Neuronal stem cell (in vitro differentiated cells): ENCODE data around the gene MFRP.
A peak's percentile ranks its signal among the peaks of the same experiment; 100 is the strongest.

Experiments
- DNase-seq: peaks from one replicate; pipeline ENCODE4 v3.0.0-alpha.2; 2013; ENCODE audit warnings: low spot score
- H2AFZ ChIP-seq: one replicate; pipeline ENCODE4 v1.6.1; 2013; ENCODE audit warnings: mild to moderate bottlenecking, low read length, inconsistent platforms
- H2AK5ac ChIP-seq: 2 replicates; pipeline ENCODE4 v1.6.1; 2013; ENCODE audit warnings: low read depth, mild to moderate bottlenecking, inconsistent platforms, low read length, moderate library complexity, mixed read lengths
- H2BK120ac ChIP-seq: 2 replicates; pipeline ENCODE4 v1.6.1; 2013; ENCODE audit warnings: low read depth, mild to moderate bottlenecking, inconsistent platforms, low read length, moderate library complexity, mixed read lengths
- H2BK12ac ChIP-seq: one replicate; pipeline ENCODE4 v1.6.1; 2013; ENCODE audit warnings: low read length, inconsistent platforms
- H2BK15ac ChIP-seq: 2 replicates; pipeline ENCODE4 v1.6.1; 2013; ENCODE audit warnings: mild to moderate bottlenecking, low read length, inconsistent platforms, mixed read lengths
- H2BK5ac ChIP-seq: one replicate; pipeline ENCODE4 v1.6.1; 2013; ENCODE audit warnings: inconsistent platforms, mild to moderate bottlenecking, low read length, moderate library complexity
- H3K14ac ChIP-seq: one replicate; pipeline ENCODE4 v1.6.1; 2013; ENCODE audit warnings: low read length, inconsistent platforms
- H3K18ac ChIP-seq: 2 replicates; pipeline ENCODE4 v1.6.1; 2013; ENCODE audit warnings: low read length, inconsistent platforms
- H3K23ac ChIP-seq: 2 replicates; pipeline ENCODE4 v1.6.1; 2013; ENCODE audit warnings: low read depth, mild to moderate bottlenecking, mixed read lengths, low read length, inconsistent platforms; ENCODE audit not compliant: poor library complexity
- H3K27ac ChIP-seq: replicated peaks from 3 replicates; pipeline ENCODE4 v1.5.1; 2013; ENCODE audit warnings: low read length, inconsistent platforms
- H3K27me3 ChIP-seq, 3 experiments: 2 replicates each; pipeline ENCODE4 v1.6.1; 2013; ENCODE audit warnings: low read length in 3 of 3, mild to moderate bottlenecking in 2 of 3, inconsistent platforms in 1 of 3, low read depth in 1 of 3, mixed read lengths in 1 of 3, moderate library complexity in 1 of 3; ENCODE audit not compliant: control insufficient read depth in 3 of 3, insufficient read depth in 3 of 3
- H3K36me3 ChIP-seq, 2 donors: replicated peaks in 1 of 2; 2 replicates each; pipeline ENCODE4 v1.6.1; 2013; ENCODE audit warnings: low read length in 2 of 2; ENCODE audit not compliant: control insufficient read depth in 2 of 2, insufficient read depth in 2 of 2
- H3K4ac ChIP-seq: 2 replicates; pipeline ENCODE4 v1.6.1; 2013; ENCODE audit warnings: inconsistent platforms, mild to moderate bottlenecking, low read length, moderate library complexity
- H3K4me1 ChIP-seq, 2 donors: 1 replicate in 1 of 2; 2 replicates in 1 of 2; pipeline ENCODE4 v1.6.1; 2013; ENCODE audit warnings: low read length in 2 of 2, low read depth in 1 of 2; ENCODE audit not compliant: control insufficient read depth in 2 of 2, insufficient read depth in 1 of 2
- H3K4me2 ChIP-seq: one replicate; pipeline ENCODE4 v1.6.1; 2013; ENCODE audit warnings: mild to moderate bottlenecking, low read length, inconsistent platforms; ENCODE audit not compliant: insufficient read depth, poor library complexity, severe bottlenecking
- H3K4me3 ChIP-seq, 2 donors: 2 replicates each; pipeline ENCODE4 v1.5.1; 2013; ENCODE audit warnings: low read length in 2 of 2, mild to moderate bottlenecking in 2 of 2, inconsistent platforms in 1 of 2, moderate library complexity in 1 of 2
- H3K79me1 ChIP-seq: one replicate; pipeline ENCODE4 v1.6.1; 2013; ENCODE audit warnings: low read depth, mild to moderate bottlenecking, inconsistent platforms, low read length, moderate library complexity
- H3K9ac ChIP-seq: one replicate; pipeline ENCODE4 v1.6.1; 2013; ENCODE audit warnings: mild to moderate bottlenecking, low read depth, low read length, inconsistent platforms; ENCODE audit not compliant: poor library complexity
- H3K9me3 ChIP-seq, 2 donors: replicated peaks in 1 of 2; 2 replicates each; pipeline versions ENCODE3 to v1.6.1; 2013; ENCODE audit warnings: low read length in 2 of 2, mild to moderate bottlenecking in 2 of 2, inconsistent platforms in 1 of 2, low read depth in 1 of 2, mixed read lengths in 1 of 2, moderate library complexity in 1 of 2; ENCODE audit not compliant: control insufficient read depth in 2 of 2, insufficient read depth in 1 of 2
- H4K8ac ChIP-seq: one replicate; pipeline ENCODE4 v1.6.1; 2013; ENCODE audit warnings: low read depth, mild to moderate bottlenecking, inconsistent platforms, low read length, moderate library complexity
- H4K91ac ChIP-seq: one replicate; pipeline ENCODE4 v1.6.1; 2013; ENCODE audit warnings: low read length, low read depth, mild to moderate bottlenecking, inconsistent platforms; ENCODE audit not compliant: poor library complexity
- WGBS, 2 donors: extraction: QIAGEN DNeasy Blood & Tissue Kit; methylation state at CpG; one replicate each; pipeline ENCODE4 v1.1.7; 2013; ENCODE audit warnings: missing lambda C conversion rate in 2 of 2, mixed read lengths in 1 of 2; ENCODE audit not compliant: insufficient read length in 2 of 2, insufficient replicate concordance in 1 of 2; ENCODE audit errors: extremely low coverage in 2 of 2; 5-methylcytosine and 5-hydroxymethylcytosine counted together

The MFRP gene

DNA sequence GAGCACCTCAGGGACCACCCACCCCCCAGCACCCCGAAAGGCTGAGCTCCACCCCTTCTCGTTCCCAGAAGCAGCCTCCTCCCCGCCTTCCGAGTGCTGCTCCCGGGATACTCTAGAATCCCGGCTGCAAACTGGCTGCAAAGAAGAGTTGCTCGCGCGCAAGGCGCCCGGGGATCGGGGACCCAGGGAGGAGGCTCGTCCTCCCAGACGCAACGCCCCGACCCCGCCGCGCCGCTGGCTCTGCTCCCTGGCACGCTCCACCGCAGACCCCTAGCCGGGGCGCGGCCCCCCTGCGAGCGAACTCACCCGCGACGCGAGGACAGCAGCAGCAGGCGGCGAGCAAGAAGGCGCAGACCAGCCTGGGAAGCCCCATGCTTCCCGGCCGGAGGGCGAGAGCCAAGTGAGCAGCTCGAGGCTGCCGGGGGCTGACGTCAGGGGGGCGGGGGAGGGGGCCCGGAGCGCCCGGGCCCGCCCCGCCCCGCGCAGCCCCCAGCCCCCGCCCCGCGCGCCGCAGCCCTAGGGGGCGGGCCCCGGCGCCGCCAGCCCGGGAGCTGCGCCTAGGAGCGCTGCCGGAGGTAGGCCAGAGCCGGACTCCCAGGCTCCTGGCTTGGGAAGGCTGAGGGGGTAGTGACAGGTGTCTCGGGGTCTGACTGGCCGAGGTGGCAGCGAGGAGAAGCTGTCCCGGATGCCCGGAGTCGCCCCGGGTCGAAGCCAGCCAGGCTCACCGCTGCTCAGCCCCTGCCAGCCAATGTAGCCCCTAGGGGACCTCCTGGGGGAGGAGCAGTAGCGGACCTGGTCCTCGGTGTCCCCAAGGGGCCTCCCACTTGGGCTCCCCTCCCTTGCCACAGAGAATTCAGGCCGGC lies 29.5 kb downstream of the MFRP start, which contains the start of gene MCAM:
MCAM (minus strand) TSS at position 402 of the 863 bp plus-strand sequence; CDS start at position 373, 29 bp downstream.
- peak within 1 kb of the TSS; percentile 57 to 90 for H3K4me3 ChIP-seq
- peak within 1 kb of the TSS; percentile 98 for H3K18ac ChIP-seq
- WGBS, 2 donors, result no CpG with 5 or more reads among the region's 74 CpGs
- peak within 1 kb of the TSS; percentile 92 for H3K9ac ChIP-seq
- H3K4me1 ChIP-seq, result peaks cover 46 to 49% of the 10 kb centered on the region in 2 donors
- peak within 1 kb of the TSS; percentile 77 for H2BK120ac ChIP-seq
- peak within 1 kb of the TSS; percentile 94 for H3K23ac ChIP-seq
- peak within 1 kb of the TSS; percentile 96 for H2BK15ac ChIP-seq
- peak within 1 kb of the TSS; percentile 19 for H3K4ac ChIP-seq
- H3K79me1 ChIP-seq, result no peaks in the 10 kb centered on the region
- no peak within 1 kb of the TSS for H3K27ac ChIP-seq
- H3K9me3 ChIP-seq, result no peaks in the 10 kb centered on the region
- DNase-seq, result no peak
- peak within 1 kb of the TSS; percentile 78 for H3K14ac ChIP-seq
- H4K91ac ChIP-seq, result no peak within 1 kb of the TSS
- peak within 1 kb of the TSS; percentile 95 for H2AFZ ChIP-seq
- peak within 1 kb of the TSS; percentile 91 for H2AK5ac ChIP-seq
- peak within 1 kb of the TSS; percentile 60 for H2BK12ac ChIP-seq
- H3K36me3 ChIP-seq, result peaks cover 0 to 8% of the 10 kb centered on the region in 2 donors
- no peak within 1 kb of the TSS for H4K8ac ChIP-seq
- H3K4me2 ChIP-seq, result peak within 1 kb of the TSS; percentile 94
- peak within 1 kb of the TSS; percentile 96 for H2BK5ac ChIP-seq
- peaks cover 6 to 37% (median 15%) of the 10 kb centered on the region in 3 experiments for H3K27me3 ChIP-seq

DNA sequence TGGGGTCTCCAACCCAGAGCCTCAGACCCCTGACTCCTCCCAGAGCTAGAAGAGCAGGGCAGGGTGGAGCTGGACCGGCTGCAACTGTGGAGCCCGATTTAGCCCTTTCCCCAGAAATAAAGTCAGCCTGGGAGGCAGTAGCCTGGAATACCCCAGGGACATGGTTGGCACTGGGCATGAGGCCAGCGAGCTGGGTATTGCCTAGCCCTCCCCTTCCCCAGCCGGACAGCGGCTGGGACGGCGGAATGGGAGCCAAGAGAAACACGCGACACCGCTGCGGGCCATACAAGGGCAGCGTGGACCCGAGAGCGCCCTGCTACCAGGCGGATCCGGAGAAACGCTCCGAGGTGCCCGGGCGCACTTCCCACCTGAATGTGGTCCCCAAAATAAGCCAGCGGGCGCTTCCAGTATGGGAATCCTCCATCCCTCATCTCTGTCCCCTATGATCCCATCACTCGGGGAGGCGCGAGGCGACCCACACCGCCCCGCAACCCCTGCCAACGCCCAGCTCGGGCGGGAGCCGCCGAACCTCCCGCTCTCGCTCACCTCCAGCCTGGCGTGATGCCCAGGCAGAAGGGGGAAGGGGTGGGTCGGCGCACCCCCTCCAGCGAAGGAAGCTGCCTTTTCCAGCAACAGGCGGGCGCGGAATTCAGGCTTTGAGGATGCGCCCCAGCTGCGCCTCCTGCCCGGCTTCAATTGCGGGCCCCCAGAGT lies 30.3 kb downstream of the MFRP start:
- peak overlapping the region; percentile 94 for H3K4me2 ChIP-seq
- no peak overlapping the region for H4K91ac ChIP-seq
- H3K4ac ChIP-seq, result no peak overlapping the region
- peak overlapping the region; percentile 57 to 90 for H3K4me3 ChIP-seq
- H3K9ac ChIP-seq, result peak overlapping the region; percentile 92
- H4K8ac ChIP-seq, result no peak overlapping the region
- peak overlapping the region; percentile 78 for H3K14ac ChIP-seq
- H3K4me1 ChIP-seq, result peaks cover 46% of the 10 kb centered on the region in 2 donors
- no peaks in the 10 kb centered on the region for H3K9me3 ChIP-seq
- peak overlapping the region; percentile 95 for H2AFZ ChIP-seq
- peak overlapping the region; percentile 75 for H2BK12ac ChIP-seq
- no peaks in the 10 kb centered on the region for H3K79me1 ChIP-seq
- H3K27ac ChIP-seq, result no peak overlapping the region
- peak overlapping the region; percentile 96 for H2BK15ac ChIP-seq
- no peak overlapping the region for H2BK120ac ChIP-seq
- peaks cover 6 to 37% (median 15%) of the 10 kb centered on the region in 3 experiments for H3K27me3 ChIP-seq
- H3K18ac ChIP-seq, result peak overlapping the region; percentile 98
- WGBS, 2 donors, result no CpG with 5 or more reads among the region's 46 CpGs
- no peak for DNase-seq
- peak overlapping the region; percentile 96 for H2BK5ac ChIP-seq
- peaks cover 0 to 14% of the 10 kb centered on the region in 2 donors for H3K36me3 ChIP-seq
- peak overlapping the region; percentile 94 for H3K23ac ChIP-seq
- H2AK5ac ChIP-seq, result peak overlapping the region; percentile 91

GRCh38 chr11:119315131-119316015 lies 31.1 kb downstream of the MFRP start:
- peak overlapping the region; percentile 94 for H3K4me2 ChIP-seq
- peak overlapping the region; percentile 96 for H2BK15ac ChIP-seq
- no peak for DNase-seq
- H3K4ac ChIP-seq, result peak overlapping the region; percentile 4
- H2BK5ac ChIP-seq, result peak overlapping the region; percentile 73
- H4K91ac ChIP-seq, result no peak overlapping the region
- H3K18ac ChIP-seq, result peak overlapping the region; percentile 90
- peaks cover 0 to 20% of the 10 kb centered on the region in 2 donors for H3K36me3 ChIP-seq
- peak overlapping the region; percentile 57 to 90 for H3K4me3 ChIP-seq
- no peak overlapping the region for H2BK120ac ChIP-seq
- H4K8ac ChIP-seq, result no peak overlapping the region
- peak overlapping the region; percentile 75 for H2BK12ac ChIP-seq
- H3K14ac ChIP-seq, result peak overlapping the region; percentile 77
- peak overlapping the region; percentile 95 for H2AFZ ChIP-seq
- no peaks in the 10 kb centered on the region for H3K79me1 ChIP-seq
- H3K9me3 ChIP-seq, result no peaks in the 10 kb centered on the region
- H3K23ac ChIP-seq, result peak overlapping the region; percentile 11
- WGBS, 2 donors, result no CpG with 5 or more reads among the region's 29 CpGs
- H3K4me1 ChIP-seq, result peaks cover 43% of the 10 kb centered on the region in 2 donors
- peak overlapping the region; percentile 91 for H2AK5ac ChIP-seq
- no peak overlapping the region for H3K27ac ChIP-seq
- H3K27me3 ChIP-seq, result peaks cover 6 to 37% (median 15%) of the 10 kb centered on the region in 3 experiments
- peak overlapping the region; percentile 78 for H3K9ac ChIP-seq
